OCI-LY3 (cell line): ENCODE data around the gene MEX3D.

Experiments used
- H2AFZ ChIP-seq: fragments of 200-600, 300-600 bp; shearing (Covaris generic); 2 replicates; pipeline ENCODE4 v1.6.0; 2014; ENCODE audit warnings: antibody characterized with exemption, low read depth, low read length
- H3K27ac ChIP-seq: fragments of 200-600, 300-600 bp; sonication (generic); 2 replicates; pipeline ENCODE4 v1.5.1; 2014; ENCODE audit warnings: mild to moderate bottlenecking, low read length, moderate library complexity, mixed read lengths
- H3K27me3 ChIP-seq: fragments of 200-600, 300-600 bp; sonication (generic); 2 replicates; pipeline ENCODE4 v1.6.1; 2014; ENCODE audit warnings: low read depth, low read length, mixed read lengths
- H3K36me3 ChIP-seq: fragments of 200-600, 300-600 bp; sonication (generic); replicated peaks from 2 replicates; pipeline ENCODE3; 2014; ENCODE audit warnings: low read depth, low read length, mixed read lengths
- H3K4me1 ChIP-seq: fragments of 300-600, 200-600 bp; sonication (generic); 2 replicates; pipeline ENCODE4 v1.6.1; 2014; ENCODE audit warnings: low read length, mixed read lengths
- H3K4me2 ChIP-seq: fragments of 200-600, 300-600 bp; sonication (generic); 2 replicates; pipeline ENCODE4 v1.6.1; 2014; ENCODE audit warnings: low read length, mixed read lengths
- H3K4me3 ChIP-seq: fragments of 300-600, 200-600 bp; sonication (generic); 2 replicates; pipeline ENCODE4 v1.5.1; 2014; ENCODE audit warnings: antibody characterized with exemption, mild to moderate bottlenecking, low read length, moderate library complexity
- H3K79me2 ChIP-seq: fragments of 300-600, 200-600 bp; shearing (Covaris generic); 2 replicates; pipeline ENCODE4 v1.6.1; 2014; ENCODE audit warnings: mild to moderate bottlenecking, low read length, mixed read lengths
- H3K9ac ChIP-seq: fragments of 300-600, 200-600 bp; shearing (Covaris generic); 2 replicates; pipeline ENCODE4 v1.6.0; 2014; ENCODE audit warnings: mild to moderate bottlenecking, low read length, moderate library complexity
- H3K9me3 ChIP-seq: fragments of 200-600, 300-600 bp; shearing (Covaris generic); 2 replicates; pipeline ENCODE4 v1.6.1; 2014; ENCODE audit warnings: low read length, mixed read lengths; ENCODE audit not compliant: insufficient read depth
- H4K20me1 ChIP-seq: fragments of 200-600, 300-600 bp; sonication (generic); 2 replicates; pipeline ENCODE4 v1.6.1; 2016; ENCODE audit warnings: low read length, mixed read lengths; ENCODE audit not compliant: insufficient read depth
- EZH2phosphoT487 ChIP-seq: fragments of 200-600 bp; shearing (Covaris generic); IDR thresholded peaks from 2 replicates; pipeline ENCODE4 v1.6.1; 2018; ENCODE audit warnings: antibody characterized with exemption, mixed run types, low read depth
- TF ChIP-seq, protein P1 (sequence below): fragments of 200-600, 300-600 bp; sonication (generic); IDR thresholded peaks from 2 replicates; pipeline ENCODE4 v1.5.1; 2014; ENCODE audit warnings: antibody characterized with exemption, low read length, low read depth

The MEX3D gene

GRCh38 chr19:1526066-1526778 is 41.9 kb downstream of the MEX3D start:
- H3K4me2 ChIP-seq = no peak overlapping the region
- H3K9me3 ChIP-seq = no peaks in the 10 kb centered on the region
- no peaks in the 10 kb centered on the region for H4K20me1 ChIP-seq
- H3K79me2 ChIP-seq = no peaks in the 10 kb centered on the region
- no peak overlapping the region for H3K27ac ChIP-seq
- H3K4me3 ChIP-seq = no peak overlapping the region
- H3K9ac ChIP-seq = no peak overlapping the region
- no peaks in the 10 kb centered on the region for H3K4me1 ChIP-seq
- TF ChIP-seq, protein P1, sequence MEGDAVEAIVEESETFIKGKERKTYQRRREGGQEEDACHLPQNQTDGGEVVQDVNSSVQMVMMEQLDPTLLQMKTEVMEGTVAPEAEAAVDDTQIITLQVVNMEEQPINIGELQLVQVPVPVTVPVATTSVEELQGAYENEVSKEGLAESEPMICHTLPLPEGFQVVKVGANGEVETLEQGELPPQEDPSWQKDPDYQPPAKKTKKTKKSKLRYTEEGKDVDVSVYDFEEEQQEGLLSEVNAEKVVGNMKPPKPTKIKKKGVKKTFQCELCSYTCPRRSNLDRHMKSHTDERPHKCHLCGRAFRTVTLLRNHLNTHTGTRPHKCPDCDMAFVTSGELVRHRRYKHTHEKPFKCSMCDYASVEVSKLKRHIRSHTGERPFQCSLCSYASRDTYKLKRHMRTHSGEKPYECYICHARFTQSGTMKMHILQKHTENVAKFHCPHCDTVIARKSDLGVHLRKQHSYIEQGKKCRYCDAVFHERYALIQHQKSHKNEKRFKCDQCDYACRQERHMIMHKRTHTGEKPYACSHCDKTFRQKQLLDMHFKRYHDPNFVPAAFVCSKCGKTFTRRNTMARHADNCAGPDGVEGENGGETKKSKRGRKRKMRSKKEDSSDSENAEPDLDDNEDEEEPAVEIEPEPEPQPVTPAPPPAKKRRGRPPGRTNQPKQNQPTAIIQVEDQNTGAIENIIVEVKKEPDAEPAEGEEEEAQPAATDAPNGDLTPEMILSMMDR = no peak
- TF ChIP-seq EZH2phosphoT487 = no peak
- no peak overlapping the region for H2AFZ ChIP-seq
- no peaks in the 10 kb centered on the region for H3K27me3 ChIP-seq
- no peaks in the 10 kb centered on the region for H3K36me3 ChIP-seq

DNA sequence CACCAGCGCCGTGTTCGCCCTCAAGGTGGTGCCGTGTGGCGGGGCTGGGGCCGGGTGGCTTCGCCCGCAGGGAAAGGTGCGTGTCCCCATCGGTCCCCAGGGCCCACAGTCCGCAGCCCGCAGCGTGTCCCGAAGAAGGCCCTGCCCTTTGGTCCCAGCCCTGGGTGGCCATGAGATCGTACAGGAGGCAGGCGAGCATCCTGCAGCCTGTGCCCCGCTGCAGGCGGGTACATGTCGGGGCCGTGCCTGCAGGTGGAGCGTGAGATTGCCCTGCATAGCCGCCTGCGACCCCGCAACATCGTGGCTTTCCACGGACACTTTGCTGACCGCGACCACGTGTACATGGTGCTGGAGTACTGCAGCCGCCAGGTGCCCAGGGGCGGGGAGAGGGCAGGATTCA is 42.8 kb downstream of the MEX3D start:
- H3K27ac ChIP-seq = no peak overlapping the region
- no peaks in the 10 kb centered on the region for H3K9me3 ChIP-seq
- no peak overlapping the region for H2AFZ ChIP-seq
- H3K4me1 ChIP-seq = no peaks in the 10 kb centered on the region
- H3K79me2 ChIP-seq = no peaks in the 10 kb centered on the region
- no peak overlapping the region for H3K4me3 ChIP-seq
- H3K27me3 ChIP-seq = no peaks in the 10 kb centered on the region
- no peaks in the 10 kb centered on the region for H4K20me1 ChIP-seq
- H3K4me2 ChIP-seq = no peak overlapping the region
- no peaks in the 10 kb centered on the region for H3K36me3 ChIP-seq
- no peak for TF ChIP-seq EZH2phosphoT487
- no peak overlapping the region for H3K9ac ChIP-seq

- no peaks in the 10 kb centered on the region for H3K36me3 ChIP-seq
- H3K27me3 ChIP-seq = no peaks in the 10 kb centered on the region
- no peaks in the 10 kb centered on the region for H3K4me1 ChIP-seq
- H3K27ac ChIP-seq = no peak overlapping the region
- H3K9me3 ChIP-seq = no peaks in the 10 kb centered on the region
- H3K4me2 ChIP-seq = no peak overlapping the region
- H4K20me1 ChIP-seq = no peaks in the 10 kb centered on the region
- H3K79me2 ChIP-seq = no peaks in the 10 kb centered on the region
- no peak overlapping the region for H3K9ac ChIP-seq
- no peak overlapping the region for H3K4me3 ChIP-seq
- no peak for TF ChIP-seq EZH2phosphoT487
- TF ChIP-seq, protein P1 = no peak
- no peak overlapping the region for H2AFZ ChIP-seq
These were observed 43.2 kb downstream of the MEX3D start for GRCh38 chr19:1524972-1525325.

DNA sequence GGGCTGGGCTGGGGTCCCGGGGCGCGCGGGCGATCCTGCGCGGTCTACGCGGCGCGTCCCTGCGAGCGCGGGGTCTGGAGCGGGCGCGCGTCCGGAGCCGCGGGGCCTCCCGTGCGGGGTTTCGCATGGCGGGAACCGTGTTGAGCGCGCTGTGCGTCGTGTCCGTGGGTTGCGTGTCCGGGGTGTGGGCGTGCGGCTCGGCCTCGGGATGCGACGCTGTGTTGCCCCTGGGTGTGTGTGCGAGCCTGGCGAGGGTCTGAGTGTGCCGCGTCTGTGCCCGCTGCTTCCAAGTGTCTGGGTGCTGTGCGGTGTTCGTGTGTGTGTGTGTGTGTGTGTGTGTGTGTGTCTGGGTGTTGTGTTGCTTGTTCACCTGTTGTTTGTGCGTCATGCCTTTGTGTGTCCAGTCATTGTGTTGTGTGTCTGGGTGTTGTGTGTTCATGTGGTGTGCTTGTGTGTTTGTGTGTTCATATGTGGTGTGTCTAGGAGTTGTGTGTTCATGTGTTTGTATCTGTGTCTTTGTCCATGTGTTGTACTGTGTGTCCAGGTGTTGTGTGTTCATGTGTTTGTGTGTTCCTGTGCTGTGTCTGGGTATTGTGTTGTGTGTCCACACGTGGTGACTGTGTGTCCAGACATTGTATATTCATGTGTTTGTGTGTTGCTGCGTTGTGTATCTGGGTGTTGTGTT is 43.7 kb downstream of the MEX3D start:
- H3K9me3 ChIP-seq = no peaks in the 10 kb centered on the region
- H3K27ac ChIP-seq = no peak overlapping the region
- no peaks in the 10 kb centered on the region for H3K36me3 ChIP-seq
- no peak overlapping the region for H3K4me2 ChIP-seq
- no peak overlapping the region for H3K4me3 ChIP-seq
- H3K27me3 ChIP-seq = no peaks in the 10 kb centered on the region
- no peaks in the 10 kb centered on the region for H4K20me1 ChIP-seq
- H2AFZ ChIP-seq = no peak overlapping the region
- no peaks in the 10 kb centered on the region for H3K79me2 ChIP-seq
- no peaks in the 10 kb centered on the region for H3K4me1 ChIP-seq
- no peak for TF ChIP-seq EZH2phosphoT487
- TF ChIP-seq, protein P1 = no peak
- H3K9ac ChIP-seq = no peak overlapping the region
